ENCODE results near the gene COL4A4.
"Not testable (repeated sequence)": the region's sequence is repeated elsewhere in the genome, so short reads cannot be mapped to it uniquely, and the experiment has no call there.

COL4A4 gene

DNA sequence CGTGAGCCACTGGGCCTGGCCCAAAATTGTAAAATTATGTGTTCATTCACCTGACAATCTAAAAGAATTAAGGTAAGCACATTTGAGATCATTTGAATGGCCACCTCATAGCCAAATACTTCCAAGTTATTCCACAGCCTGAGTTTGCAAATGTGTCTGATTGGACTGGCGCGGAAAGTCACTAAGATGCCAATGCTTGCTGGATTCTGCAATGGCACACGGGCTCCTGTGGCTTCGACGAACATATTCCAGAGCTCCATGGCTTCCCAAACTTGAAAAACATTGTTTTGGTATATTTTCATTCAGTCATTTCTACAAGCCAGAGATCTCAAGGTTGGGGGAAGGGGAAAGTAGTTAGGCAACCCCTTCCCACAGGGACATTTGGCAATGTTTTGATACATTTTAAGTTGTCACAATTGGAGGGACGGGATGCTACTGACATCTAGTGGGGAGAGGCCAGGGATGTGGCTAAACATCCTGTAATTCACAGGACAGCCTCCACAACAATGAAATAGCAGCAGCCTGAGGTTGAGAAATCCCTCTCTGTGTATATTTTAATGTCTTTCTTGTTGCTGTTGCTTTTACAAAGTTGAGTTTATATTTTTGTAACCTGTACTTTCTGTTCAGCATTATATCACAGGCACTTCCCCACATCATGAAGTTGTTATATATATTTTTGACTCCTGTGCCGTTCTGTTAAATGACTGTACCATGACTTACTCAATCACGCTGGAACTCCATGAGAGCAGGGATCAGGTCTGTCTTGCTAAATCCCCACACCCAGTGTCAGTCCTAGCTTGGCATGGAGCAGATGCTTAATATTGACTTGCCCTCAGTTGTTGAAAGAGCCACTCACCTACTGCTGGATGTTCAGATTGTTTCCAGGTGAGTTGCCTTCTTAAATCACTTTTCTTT, 56.9 kb downstream of the COL4A4 start:
- peak; percentile 59 for DNase-seq

- no peak for DNase-seq
Observed at GRCh38 chr2:227103583-227103982, 60.4 kb downstream of the COL4A4 start.

GRCh38 chr2:227099340-227099739, 64.7 kb downstream of the COL4A4 start:
- no peak for DNase-seq

DNA sequence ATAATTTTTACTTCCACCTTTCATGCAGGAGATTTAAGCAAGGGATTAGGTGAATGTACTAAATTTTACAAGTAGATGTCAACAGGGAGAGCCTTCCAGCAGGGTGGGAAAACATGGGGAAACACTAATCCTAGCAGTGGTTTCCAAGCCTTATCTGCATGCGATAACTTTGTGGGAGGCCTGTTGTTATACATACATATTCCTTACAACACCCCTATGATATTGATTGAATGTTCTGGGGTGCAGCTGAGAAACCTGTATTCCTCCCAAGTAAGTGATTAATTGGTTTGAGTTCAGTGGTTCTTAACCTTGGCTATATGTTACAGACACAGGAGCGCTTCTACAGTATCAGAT, 65.9 kb downstream of the COL4A4 start:
- no peak for DNase-seq

DNA sequence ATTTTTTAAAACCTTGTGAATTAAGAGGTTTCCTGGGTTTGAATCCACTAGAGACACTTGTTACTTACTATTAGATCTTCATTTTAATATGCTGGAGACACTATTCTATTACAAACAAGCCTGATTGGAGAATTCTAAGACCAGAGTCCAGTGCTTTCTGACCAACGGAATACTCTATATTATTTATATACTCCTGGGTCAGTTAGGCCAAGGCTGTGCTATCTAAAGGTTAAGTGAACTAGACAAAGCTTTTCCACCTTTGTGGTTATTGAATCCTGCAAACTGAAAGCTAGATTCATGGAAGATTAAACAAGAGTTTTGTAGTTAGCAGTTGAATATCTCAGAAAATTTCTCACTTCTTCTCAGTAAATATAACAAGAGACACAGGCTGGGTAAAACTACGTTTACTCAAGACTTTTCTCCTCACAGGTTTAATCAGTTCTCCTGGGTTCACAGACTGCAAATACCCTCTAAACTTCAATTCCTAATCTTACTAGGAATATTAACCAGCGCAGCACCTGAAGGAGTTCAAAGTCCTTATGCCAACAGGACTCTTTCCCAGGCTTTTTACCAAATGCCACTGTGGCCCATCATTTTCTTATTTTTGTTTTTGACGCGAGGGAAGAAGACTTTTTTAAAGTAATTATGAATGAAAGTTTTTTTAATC, 66.4 kb downstream of the COL4A4 start:
- DNase-seq = no peak

DNA sequence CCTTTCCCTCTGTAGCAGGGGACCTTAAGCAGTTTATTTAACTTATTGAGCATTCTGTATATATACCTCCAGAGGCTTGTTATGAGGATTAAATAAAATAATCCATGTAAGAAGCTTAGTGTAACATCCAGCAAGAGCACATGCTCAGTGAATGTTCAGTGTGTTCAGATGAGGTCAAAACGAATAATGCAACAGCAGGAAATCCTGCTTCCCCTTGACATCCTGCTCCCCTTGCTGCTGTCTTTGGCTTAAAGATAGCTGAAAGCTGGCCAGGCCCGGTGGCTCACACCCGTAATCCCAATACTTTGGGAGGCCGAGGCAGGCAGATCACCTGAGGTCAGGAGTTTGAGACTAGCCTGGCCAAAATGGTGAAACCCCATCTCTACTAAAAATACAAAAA, 68.7 kb downstream of the COL4A4 start:
- no peak for DNase-seq

DNA sequence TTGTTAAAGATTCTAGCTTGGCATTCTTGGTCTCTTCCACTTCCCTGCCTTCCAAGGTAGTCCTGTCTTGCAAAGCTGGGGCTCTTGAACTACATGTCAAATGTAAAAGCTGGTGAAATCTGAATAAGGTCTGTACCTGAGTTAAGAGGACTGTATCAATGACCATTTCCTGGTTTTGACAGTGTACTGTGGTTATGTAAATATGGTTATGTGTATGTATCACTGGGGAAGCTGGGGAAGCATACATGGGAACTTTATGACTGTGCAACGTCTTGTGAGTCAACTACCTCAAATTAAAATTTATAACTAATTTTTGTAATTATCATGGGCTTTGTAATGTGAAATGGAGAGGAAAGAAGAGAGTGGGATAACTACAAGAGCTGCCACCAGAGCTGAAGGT, 81.7 kb downstream of the COL4A4 start:
- DNase-seq = no peak

GRCh38 chr2:227079726-227080125, 84.3 kb downstream of the COL4A4 start:
- DNase-seq = no peak

DNA sequence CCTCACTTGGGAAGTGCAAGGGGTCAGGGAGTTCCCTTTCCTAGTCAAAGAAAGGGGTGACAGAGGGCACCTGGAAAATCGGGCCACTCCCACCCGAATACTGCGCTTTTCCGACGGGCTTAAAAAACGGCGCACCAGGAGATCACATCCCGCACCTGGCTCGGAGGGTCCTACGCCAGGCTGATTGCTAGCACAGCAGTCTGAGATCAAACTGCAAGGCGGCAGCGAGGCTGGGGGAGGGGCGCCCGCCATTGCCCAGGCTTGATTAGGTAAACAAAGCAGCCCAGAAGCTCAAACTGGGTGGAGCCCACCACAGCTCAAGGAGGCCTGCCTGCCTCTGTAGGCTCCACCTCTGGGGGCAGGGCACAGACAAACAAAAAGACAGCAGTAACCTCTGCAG, 98.9 kb downstream of the COL4A4 start:
- not testable (repeated sequence) for DNase-seq

- no peak for DNase-seq
Observed at GRCh38 chr2:227058888-227059399, 105.1 kb downstream of the COL4A4 start.

DNA sequence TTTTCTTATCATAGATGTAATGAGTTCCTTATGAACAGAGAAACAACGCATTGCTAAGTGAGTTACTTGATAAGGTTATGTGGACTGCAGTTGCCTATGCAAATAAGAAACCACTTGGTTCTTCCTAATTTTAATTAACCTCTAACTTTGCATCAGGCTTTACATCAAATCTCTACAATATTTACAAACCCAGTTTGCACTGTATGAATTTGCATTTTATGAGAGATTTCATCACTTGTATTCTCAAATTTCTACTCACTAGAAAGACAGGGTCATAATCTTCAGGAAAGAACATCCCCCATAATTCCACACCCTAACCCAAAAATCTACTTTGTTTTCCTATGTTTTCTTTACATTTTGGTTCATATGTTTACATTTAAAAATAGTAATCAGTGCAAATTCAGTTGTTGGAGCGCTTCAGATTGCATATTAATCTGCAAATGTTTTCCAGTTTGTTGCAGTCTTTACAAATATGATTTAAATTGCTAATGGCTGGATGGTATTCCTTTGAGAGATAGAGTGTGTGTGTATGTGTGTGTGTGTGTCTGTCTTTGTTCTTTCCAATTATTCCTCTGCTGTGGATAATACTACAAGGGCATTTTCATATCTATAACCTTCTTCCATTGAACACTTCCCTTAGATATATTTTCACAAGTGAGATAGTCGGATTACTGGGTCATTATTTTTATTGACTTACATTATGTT, 106.1 kb downstream of the COL4A4 start:
- DNase-seq = no peak

- no peak for DNase-seq
Observed at GRCh38 chr2:227057060-227057459, 106.9 kb downstream of the COL4A4 start.

DNA sequence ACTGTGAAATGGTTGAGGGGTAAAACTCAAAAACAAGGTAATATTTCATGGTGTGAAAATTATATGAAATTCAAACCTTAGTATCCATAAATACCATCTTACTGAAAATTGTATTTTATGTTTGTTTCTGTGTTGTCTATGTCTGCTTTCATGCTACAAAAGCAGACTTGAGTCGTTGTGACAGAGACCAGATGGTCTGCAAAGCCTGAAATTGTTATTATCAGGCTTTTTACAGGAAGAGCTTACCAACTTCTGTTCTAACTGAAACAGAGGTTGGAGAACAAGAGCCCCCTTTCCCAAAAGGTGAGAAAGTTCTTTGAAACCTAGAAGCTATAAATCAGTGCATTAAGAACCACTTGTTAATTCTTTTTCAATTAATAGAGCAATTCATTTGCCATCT, 110.0 kb downstream of the COL4A4 start:
- DNase-seq = no peak

DNA sequence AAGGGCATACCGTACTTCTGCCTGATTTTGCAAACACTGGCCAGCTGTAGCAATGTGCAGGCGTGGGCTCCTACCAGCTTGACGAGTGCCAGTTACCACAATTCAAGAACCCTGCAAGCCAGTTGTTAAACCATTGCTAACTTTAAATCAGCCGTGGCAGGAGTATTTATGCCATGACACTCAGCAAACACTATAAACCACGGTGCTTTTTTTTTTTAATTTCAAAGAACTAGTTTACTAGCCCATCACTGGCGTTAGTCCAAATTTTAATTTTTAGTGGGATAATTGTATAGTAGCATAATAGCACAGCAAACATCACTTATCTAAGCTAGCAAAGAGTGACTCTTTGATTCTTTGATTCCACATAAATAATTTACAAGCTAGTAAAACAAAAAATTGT, 111.1 kb downstream of the COL4A4 start:
- no peak for DNase-seq

DNA sequence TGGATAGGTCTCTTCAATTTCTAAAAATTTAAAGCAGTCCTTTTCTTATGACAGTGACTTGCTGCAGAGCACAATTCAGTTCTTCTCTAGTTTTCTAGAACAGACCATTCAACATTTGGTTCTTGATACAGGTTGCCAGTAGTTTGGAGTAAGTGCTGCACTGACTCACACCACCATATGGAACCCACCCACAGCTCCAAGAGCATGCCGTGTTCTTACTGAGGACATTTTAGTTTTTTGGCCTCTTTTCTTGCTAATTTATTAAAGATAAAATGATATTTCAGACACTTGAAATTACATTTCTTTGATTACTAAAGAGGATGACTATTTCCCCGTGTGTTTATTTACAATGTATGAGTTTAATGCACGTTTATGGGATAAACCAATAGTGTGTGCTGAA, 120.0 kb downstream of the COL4A4 start:
- DNase-seq = no peak

DNA sequence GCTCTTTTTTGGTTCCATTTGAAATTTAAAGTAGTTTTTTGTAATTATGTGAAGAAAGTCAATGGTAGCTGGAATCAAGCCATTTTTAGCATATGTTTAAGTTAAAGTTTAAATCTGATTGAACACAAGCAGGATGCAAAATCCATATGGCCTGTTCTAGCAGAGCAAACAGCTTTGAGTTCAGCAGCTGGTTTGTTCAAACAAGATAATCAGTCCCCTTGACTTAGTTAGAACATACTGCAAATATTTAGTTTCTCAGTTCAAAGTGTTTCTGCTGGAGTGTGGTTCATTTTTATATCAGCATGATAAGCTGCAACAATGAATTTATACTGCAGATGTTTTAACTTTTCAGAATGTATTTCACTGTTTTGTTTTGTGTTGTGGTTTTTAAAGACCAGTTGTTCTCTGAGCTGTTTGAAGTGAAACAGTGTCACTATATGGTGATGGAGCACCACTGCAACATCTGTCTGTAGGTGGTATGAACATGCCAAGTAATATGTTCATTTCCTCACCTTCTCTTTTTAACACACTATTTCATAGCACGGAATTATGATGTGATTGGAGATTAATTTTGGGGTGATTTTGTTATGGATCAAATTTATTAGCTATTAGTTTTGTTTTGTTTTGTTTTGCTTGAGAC, 125.3 kb downstream of the COL4A4 start:
- no peak for DNase-seq

DNA sequence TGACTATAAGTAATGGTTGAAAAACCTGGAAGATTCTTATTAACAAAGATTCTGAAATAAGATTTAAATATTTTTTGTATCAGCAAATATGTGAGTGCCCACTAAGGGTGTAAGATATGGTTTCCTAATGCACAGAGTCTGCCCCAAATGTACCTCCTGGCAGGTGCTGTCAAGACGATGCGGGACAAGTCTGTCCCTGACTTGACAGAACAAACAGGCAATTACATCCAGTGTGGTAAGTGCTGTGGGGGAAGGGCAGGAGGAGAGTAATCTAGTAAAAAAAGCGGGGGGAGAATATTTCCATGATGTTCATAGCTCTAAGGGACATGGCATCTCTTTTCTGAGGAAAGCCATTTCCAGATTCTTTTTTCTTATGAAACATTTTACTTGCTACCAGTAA, 127.5 kb downstream of the COL4A4 start:
- no peak for DNase-seq

GRCh38 chr2:227035711-227036367, 128.2 kb downstream of the COL4A4 start:
- no peak for DNase-seq

DNA sequence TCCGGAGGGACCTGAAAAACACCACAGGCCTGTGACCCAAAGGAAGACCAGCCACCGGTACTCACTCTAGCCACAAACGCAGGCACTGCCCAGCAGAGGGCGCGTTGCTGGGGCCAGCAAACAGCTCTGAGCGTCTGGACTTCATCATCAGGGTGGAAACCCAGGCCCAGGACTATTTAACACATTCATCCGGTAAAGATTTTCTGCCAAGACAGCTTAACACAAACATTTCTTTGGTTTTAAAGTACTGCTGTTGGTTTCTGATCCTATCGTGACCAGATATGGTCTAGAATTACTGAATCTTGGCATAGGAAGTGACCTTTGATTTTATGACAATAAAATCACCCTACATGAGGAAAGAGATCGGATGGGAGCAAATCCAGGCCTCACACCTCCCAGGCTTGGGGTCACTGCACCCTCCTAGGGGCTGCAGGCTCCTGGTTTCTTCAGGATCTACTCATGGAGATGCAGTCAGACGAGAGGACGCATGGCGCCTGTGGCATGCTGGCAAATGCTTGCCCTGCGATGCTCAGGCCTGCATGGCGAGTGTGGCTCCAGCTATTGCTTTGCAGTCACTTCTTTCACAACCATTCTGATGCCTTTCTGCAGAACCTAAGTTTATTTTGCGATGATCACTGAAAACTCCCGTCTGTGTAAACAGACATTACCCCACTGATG, 130.4 kb downstream of the COL4A4 start:
- no peak for DNase-seq

GRCh38 chr2:227031379-227031778, 132.6 kb downstream of the COL4A4 start:
- DNase-seq = no peak

- no peak for DNase-seq
Observed at GRCh38 chr2:227030789-227031188, 133.2 kb downstream of the COL4A4 start.
